Testis (tissue), 2 donors: ENCODE measurements around the gene HSF4.

ENCODE experiments used
- CTCF ChIP-seq, 3 experiments: fragments of 450-650 bp in 2 of 3; fragments of 200-600 bp in 1 of 3; sonication (generic) in 1 of 3; IDR thresholded peaks; one replicate each; pipeline ENCODE4 v1.5.1; 2016 to 2019; ENCODE audit warnings: antibody characterized with exemption in 3 of 3, mild to moderate bottlenecking in 2 of 3, moderate library complexity in 1 of 3
- POLR2A ChIP-seq: fragments of 450-650 bp; IDR thresholded peaks from one replicate; pipeline ENCODE4 v1.6.1; 2017; ENCODE audit warnings: antibody characterized with exemption, mild to moderate bottlenecking, moderate library complexity

- TF ChIP-seq CTCF (IDR thresholded peaks at IDR 0.05) (peak in 1 of 3 experiments; percentile 40), POLR2A (no peak)
Measured at GRCh38 chr16:67177743-67178699, 13.5 kb downstream of the HSF4 start.
